ENCODE data around the gene ATRAID. TPM values are rescaled to one million over a fixed set of nuclear protein-coding genes. Genes with fewer than 3 reads are reported as not detected.
"Not testable (repeated sequence)": the region's sequence is repeated elsewhere in the genome, so short reads cannot be mapped to it uniquely, and the experiment has no call there.

ATRAID gene
- total RNA-seq, 2 experiments from 2014 or later = 69.9 to 83.4 TPM

DNA sequence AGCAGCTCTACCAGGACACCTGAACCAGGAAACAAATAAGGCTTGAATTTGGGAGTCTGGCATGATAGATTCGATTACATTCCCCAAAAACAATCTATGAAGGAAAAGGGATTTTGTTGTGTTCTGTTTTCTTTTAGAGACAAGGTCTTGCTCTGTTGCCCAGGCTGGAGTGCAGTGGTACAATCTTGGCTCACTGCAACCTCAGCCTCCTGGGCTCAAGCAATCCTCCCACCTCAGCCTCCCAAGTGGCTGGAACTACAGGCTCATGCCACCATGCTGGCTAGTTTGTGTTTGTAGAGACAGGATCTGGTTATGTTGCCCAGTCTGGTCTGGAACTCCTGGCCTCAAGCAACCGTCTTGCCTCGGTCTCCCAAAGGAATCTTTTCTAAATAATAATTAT lies 13.8 kb upstream of the ATRAID start:
- CTCF ChIA-PET; intact Hi-C loops (cut with DNase I, micrococcal nuclease); DNase-seq; H3K36me3 Mint-ChIP-seq (ENCODE audit: low read depth); H3K4me3 Mint-ChIP-seq; H3K4me1 Mint-ChIP-seq; H3K27me3 Mint-ChIP-seq; H3K27ac Mint-ChIP-seq; H3K9me3 Mint-ChIP-seq (ENCODE audit: low read depth); ATAC-seq: not testable (repeated sequence)
- POLR2A ChIA-PET = interaction anchor here (0.7 kb wide), 1 partner anchor 166 kb away, joined by 3 read pairs; no protein-coding TSS in a partner anchor

DNA sequence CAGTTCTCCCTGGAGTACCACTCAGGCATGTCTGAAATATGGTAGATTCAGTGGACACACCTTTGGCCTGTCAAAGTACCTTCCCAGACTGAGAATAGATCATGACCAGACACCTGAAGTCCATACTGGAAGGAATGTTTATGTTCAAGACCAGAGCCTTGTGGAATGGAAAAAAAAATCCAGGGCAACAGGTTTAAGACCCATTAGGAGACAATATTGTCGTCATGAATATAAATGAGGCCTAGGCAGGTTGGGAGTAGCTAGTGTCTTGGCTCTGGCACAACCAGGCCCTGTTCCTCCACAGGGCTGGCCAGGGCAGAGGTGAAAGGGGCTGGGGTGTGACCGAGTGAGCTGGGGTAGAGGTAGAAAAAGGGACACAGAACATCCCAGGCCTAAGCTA lies 13.2 kb upstream of the ATRAID start:
- no peaks in the 10 kb centered on the region for H3K9me3 Mint-ChIP-seq (ENCODE audit: low read depth)
- POLR2A ChIA-PET = no interaction called here
- no peak overlapping the region for H3K27ac Mint-ChIP-seq
- CTCF ChIA-PET = no interaction called here
- peaks cover 2% of the 10 kb centered on the region for H3K27me3 Mint-ChIP-seq
- peaks cover 4% of the 10 kb centered on the region for H3K36me3 Mint-ChIP-seq (ENCODE audit: low read depth)
- DNase-seq (no peak), ATAC-seq (no peak)
- intact Hi-C loops (cut with DNase I, micrococcal nuclease) = no loop called here
- no peaks in the 10 kb centered on the region for H3K4me1 Mint-ChIP-seq
- H3K4me3 Mint-ChIP-seq = no peak overlapping the region

DNA sequence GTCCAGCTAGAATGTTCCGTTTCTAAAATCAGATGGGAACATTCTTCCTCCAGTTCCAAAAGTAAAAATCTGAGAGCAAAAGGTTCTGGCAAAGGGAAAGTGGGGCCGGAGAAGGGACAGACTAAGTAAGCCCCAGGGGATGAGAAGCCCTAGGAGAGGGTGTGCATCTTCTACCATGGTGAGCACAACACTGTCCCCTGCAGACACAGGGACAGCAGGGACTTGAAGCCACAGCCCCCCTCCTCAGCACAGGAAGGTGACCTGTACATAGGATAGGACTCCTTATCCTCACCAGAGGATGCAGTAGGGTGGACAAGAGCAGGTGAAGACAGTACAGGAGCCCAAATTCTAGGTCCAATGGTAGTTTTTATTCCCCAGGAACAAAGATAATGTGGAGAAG lies 12.6 kb upstream of the ATRAID start:
- H3K4me3 Mint-ChIP-seq = no peak overlapping the region
- no peak overlapping the region for H3K27ac Mint-ChIP-seq
- intact Hi-C loops (cut with DNase I, micrococcal nuclease) = no loop called here
- DNase-seq (no peak), ATAC-seq (no peak)
- H3K9me3 Mint-ChIP-seq (ENCODE audit: low read depth) = no peaks in the 10 kb centered on the region
- peaks cover 2% of the 10 kb centered on the region for H3K27me3 Mint-ChIP-seq
- ChIA-PET CTCF (interaction anchor here (0.6 kb wide), 1 partner anchor 182 kb away, joined by 3 read pairs; no protein-coding TSS in a partner anchor), POLR2A (no interaction called here)
- H3K4me1 Mint-ChIP-seq = no peaks in the 10 kb centered on the region
- H3K36me3 Mint-ChIP-seq (ENCODE audit: low read depth) = peaks cover 4% of the 10 kb centered on the region

DNA sequence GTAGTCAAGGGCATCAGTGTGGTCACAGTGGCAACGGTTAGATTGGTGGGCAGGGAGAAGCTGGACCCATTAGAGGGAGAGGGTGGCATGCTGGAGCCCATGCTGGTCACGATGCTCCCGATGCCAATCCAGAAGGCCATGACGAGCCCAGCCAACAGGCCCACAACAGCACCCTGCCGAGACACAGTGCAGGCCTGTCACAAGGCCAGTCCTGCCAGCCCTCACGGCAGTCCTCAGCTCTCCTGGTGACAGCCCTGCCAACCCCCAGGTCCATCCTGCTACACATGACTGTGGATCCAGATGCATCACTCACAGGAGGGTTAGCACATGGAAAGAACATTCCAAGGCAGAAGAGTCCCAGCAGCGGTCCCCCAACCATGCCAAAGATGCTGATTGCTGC lies 10.2 kb upstream of the ATRAID start:
- POLR2A ChIA-PET = no interaction called here
- no peak for ATAC-seq
- no peak overlapping the region for H3K27ac Mint-ChIP-seq

DNA sequence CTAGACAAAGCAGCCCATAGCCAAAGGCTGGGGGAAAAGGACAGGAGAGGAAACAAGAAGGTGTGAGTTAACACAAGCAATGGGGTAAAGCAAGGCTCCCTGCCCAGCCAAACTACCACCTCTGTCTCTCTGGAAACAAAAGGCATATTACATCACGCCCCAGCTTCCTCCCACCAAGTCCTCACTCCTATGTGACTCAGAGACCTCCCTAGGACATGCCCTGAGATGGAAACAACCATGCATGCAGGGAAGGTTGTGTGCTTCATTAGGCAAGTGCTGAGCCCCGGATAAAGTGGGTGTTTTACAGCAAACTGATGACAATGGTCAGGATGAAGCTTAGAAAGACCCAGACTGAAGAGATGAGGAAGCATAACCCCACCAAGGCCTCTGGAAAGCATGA lies 9.0 kb upstream of the ATRAID start:
- H3K27me3 Mint-ChIP-seq = no peaks in the 10 kb centered on the region
- no peak overlapping the region for H3K4me3 Mint-ChIP-seq
- no peaks in the 10 kb centered on the region for H3K4me1 Mint-ChIP-seq
- no peak for DNase-seq
- H3K36me3 Mint-ChIP-seq (ENCODE audit: low read depth) = peaks cover 29% of the 10 kb centered on the region
- intact Hi-C loops (cut with DNase I, micrococcal nuclease) = no loop called here
- no peak overlapping the region for H3K27ac Mint-ChIP-seq
- ChIA-PET POLR2A (no interaction called here), CTCF (interaction anchor here (1.0 kb wide), 1 partner anchor 241 kb away, joined by 3 read pairs; no protein-coding TSS in a partner anchor)
- H3K9me3 Mint-ChIP-seq (ENCODE audit: low read depth) = no peaks in the 10 kb centered on the region
- ATAC-seq = no peak

More for the DNA sequence above, 10.2 kb upstream of the ATRAID start:
- intact Hi-C loops (cut with DNase I, micrococcal nuclease) = no loop called here
- Mint-ChIP-seq H3K9me3 (ENCODE audit: low read depth) (no peaks in the 10 kb centered on the region), H3K4me1 (no peaks in the 10 kb centered on the region), H3K4me3 (no peak overlapping the region), H3K27me3 (no peaks in the 10 kb centered on the region), H3K36me3 (ENCODE audit: low read depth) (peaks cover 20% of the 10 kb centered on the region)
- DNase-seq = no peak
- CTCF ChIA-PET = no interaction called here

DNA sequence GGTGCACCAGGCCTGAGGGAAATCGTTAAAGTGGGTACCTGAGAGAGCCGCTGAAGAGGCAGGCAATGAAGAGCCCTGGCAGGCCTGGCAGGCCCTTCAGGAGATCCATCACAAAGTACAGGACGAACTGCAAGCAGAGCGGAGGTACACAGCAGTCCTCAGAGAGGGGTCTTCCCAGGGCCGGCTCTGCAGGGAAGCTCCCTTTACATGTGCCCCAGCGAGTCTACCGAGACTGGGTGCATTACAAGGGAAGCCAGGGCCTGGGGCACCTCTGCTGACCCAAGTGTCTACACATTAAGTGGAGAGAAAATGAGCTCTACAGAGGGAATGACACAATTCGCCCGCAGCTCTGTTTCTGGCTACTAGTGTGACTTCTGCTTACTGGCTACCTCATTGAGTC lies 8.1 kb upstream of the ATRAID start:
- Mint-ChIP-seq H3K36me3 (ENCODE audit: low read depth) (peaks cover 29% of the 10 kb centered on the region), H3K9me3 (ENCODE audit: low read depth) (no peaks in the 10 kb centered on the region), H3K4me3 (no peak overlapping the region), H3K27me3 (no peaks in the 10 kb centered on the region), H3K4me1 (peaks cover 4% of the 10 kb centered on the region), H3K27ac (no peak overlapping the region)
- ATAC-seq = no peak
- CTCF ChIA-PET = interaction anchor here (1.0 kb wide), 1 partner anchor 242 kb away, joined by 3 read pairs; no protein-coding TSS in a partner anchor
- intact Hi-C loops (cut with DNase I, micrococcal nuclease) = no loop called here
- DNase-seq = no peak
- POLR2A ChIA-PET = interaction anchor here (0.5 kb wide), 1 partner anchor 76 kb away, joined by 5 read pairs; no protein-coding TSS in a partner anchor

DNA sequence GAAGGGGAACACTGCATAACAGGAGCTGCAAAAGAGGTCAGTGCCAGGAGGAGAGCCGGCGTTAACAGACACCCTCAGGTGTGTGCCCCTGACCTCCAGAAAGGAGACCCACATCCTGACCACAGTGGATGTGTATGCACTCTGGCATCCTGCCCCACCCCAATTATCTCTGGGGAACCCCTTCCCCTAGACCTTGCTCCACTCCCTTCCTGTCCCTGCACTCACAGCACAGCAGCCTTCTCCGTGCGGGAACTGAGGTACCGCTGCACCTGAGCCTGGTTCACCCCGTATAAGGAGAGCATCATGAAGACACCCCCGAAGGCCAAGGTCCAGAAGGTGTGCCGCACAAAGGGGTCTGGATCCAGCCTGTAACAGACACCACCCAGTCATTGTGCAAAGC lies 7.3 kb upstream of the ATRAID start:
- Mint-ChIP-seq H3K27ac (no peak overlapping the region), H3K4me1 (peaks cover 7% of the 10 kb centered on the region), H3K27me3 (no peaks in the 10 kb centered on the region), H3K9me3 (ENCODE audit: low read depth) (no peaks in the 10 kb centered on the region), H3K4me3 (no peak overlapping the region), H3K36me3 (ENCODE audit: low read depth) (peaks cover 31% of the 10 kb centered on the region)
- intact Hi-C loops (cut with DNase I, micrococcal nuclease) = no loop called here
- DNase-seq (no peak), ATAC-seq (no peak)
- POLR2A ChIA-PET = no interaction called here
- CTCF ChIA-PET = no interaction called here

DNA sequence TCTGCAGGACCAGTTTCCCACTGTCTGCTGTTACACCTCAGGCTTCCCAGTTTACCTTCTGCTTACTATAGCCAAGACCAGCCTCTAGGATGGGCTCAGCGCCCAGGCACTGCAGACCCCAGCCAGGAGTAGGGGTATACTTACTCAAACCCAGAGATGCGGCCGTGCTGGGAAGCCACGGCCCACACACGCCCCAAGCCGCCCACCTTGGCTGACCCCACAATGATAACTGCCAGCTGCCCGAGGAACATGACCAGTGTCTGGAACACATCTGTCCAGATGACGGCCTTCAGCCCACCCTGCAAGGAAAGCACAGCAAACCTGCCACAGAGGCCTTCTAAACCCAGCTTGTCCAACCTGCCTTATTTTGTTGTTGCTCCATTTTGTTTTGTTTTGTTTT lies 6.6 kb upstream of the ATRAID start:
- intact Hi-C loops (cut with DNase I, micrococcal nuclease) = no loop called here
- ATAC-seq (no peak), DNase-seq (no peak)
- H3K36me3 Mint-ChIP-seq (ENCODE audit: low read depth) = peaks cover 35% of the 10 kb centered on the region
- no peak overlapping the region for H3K4me3 Mint-ChIP-seq
- no peaks in the 10 kb centered on the region for H3K27me3 Mint-ChIP-seq
- no peaks in the 10 kb centered on the region for H3K9me3 Mint-ChIP-seq (ENCODE audit: low read depth)
- H3K4me1 Mint-ChIP-seq = peaks cover 14% of the 10 kb centered on the region
- POLR2A ChIA-PET = no interaction called here
- no peak overlapping the region for H3K27ac Mint-ChIP-seq
- CTCF ChIA-PET = interaction anchor here (0.6 kb wide), 1 partner anchor 119 kb away, joined by 3 read pairs; no protein-coding TSS in a partner anchor

DNA sequence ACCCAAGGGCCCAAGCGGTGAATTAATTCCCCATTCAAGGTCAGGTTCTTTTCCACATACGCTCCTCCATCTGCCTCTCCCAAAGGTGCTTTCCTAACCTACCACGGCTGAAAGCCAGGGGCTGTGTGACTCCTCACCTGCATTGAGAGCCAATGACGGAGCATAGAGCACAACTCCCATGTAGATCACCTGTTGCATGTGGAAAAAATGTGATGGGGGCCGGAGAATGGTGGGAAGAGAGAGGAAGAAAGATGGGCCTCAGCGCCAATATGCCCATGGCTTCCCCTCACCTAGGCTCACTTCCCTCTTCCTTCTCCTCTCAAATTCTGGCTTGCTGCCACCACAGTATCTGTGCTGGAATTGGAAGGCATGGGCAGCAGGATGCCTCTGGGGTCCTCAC lies 5.5 kb upstream of the ATRAID start:
- intact Hi-C loops (cut with DNase I, micrococcal nuclease) = no loop called here
- H3K36me3 Mint-ChIP-seq (ENCODE audit: low read depth) = peaks cover 35% of the 10 kb centered on the region
- ChIA-PET POLR2A (interaction anchor here (0.6 kb wide), 1 partner anchor 13 kb away, joined by 4 read pairs; no protein-coding TSS in a partner anchor), CTCF (no interaction called here)
- no peak overlapping the region for H3K4me3 Mint-ChIP-seq
- no peak for DNase-seq
- no peaks in the 10 kb centered on the region for H3K9me3 Mint-ChIP-seq (ENCODE audit: low read depth)
- no peak for ATAC-seq
- H3K27me3 Mint-ChIP-seq = no peaks in the 10 kb centered on the region
- peaks cover 18% of the 10 kb centered on the region for H3K4me1 Mint-ChIP-seq
- H3K27ac Mint-ChIP-seq = no peak overlapping the region

DNA sequence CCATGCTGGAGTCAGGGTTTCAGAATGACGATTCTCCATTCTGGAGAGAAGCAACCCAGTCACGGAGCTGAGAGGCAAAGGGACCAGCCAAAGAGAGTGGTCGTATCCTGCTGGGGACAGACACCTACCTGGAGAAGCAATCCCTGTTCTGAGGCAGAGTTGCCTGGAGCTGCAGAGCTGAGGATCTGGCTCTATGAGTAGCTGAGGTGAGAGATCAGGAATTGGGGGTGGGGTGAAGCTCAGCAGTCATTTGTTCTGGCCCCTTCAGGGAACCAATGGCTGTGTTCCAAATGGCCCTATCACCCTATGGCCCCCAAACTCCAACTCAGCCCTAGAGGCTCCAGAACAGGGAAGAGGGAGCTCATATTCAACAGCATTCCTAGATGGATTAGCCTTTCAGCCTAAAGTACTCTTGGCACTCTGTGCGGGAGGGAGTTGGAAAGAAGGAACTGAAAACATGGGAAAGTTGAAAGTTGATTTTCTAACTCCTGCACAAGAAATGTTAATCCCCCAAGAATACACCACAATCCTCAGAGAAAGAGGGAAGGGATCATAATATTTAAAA lies 3.3 kb upstream of the ATRAID start:
- Mint-ChIP-seq H3K27ac (no peak overlapping the region), H3K27me3 (no peaks in the 10 kb centered on the region), H3K4me1 (peaks cover 20% of the 10 kb centered on the region), H3K9me3 (ENCODE audit: low read depth) (no peaks in the 10 kb centered on the region), H3K4me3 (no peak overlapping the region), H3K36me3 (ENCODE audit: low read depth) (peaks cover 37% of the 10 kb centered on the region)
- ATAC-seq (no peak), DNase-seq (no peak)
- ChIA-PET POLR2A (interaction anchor here (0.6 kb wide), 1 partner anchor 44 kb away, joined by 3 read pairs; no protein-coding TSS in a partner anchor), CTCF (interaction anchor here (0.6 kb wide), 1 partner anchor 41 kb away, joined by 4 read pairs; no protein-coding TSS in a partner anchor)
- intact Hi-C loops (cut with DNase I, micrococcal nuclease) = no loop called here

DNA sequence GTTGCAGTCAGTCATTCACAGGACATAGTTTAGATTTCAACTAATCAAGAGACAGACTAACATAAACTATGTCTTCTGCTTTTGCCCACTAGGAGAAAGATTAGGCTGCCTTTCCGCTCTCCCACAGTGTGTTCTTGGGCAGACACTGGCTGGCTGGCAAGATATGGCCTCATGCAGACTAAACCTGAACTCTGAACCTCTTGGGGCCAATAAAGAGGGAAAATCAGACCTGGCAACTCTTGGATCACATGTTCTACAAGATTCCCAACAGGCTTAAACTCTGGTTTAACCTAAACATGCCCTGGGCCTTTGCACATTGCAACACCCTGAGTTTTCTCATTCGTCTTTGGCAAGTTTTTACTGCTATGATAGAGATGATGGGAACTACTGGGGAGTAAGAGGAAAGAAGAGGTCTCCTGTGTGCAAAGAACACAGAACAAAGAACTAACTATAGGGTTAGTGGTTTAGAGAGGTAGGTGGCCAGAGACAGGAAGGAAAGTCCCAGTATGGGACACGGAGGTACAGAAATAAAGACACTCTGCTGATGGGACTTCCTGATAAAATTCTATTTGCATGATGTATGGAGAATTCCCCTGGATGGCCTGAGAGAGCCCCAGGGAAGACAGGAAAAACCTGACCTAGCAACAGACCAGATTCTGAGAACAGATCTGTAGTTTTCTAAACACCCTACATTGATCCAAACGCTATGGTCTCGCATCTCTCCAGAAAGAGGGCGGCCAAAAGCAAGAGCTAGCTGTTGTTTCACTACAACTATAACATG lies 2.0 kb upstream of the ATRAID start:
- no peak for DNase-seq
- Mint-ChIP-seq H3K4me3 (peak overlapping the region; percentile 57), H3K36me3 (ENCODE audit: low read depth) (peaks cover 38% of the 10 kb centered on the region), H3K27me3 (no peaks in the 10 kb centered on the region), H3K9me3 (ENCODE audit: low read depth) (no peaks in the 10 kb centered on the region), H3K4me1 (peaks cover 24% of the 10 kb centered on the region), H3K27ac (peak overlapping the region; percentile 56)
- ATAC-seq = no peak
- POLR2A ChIA-PET = interaction anchor here (0.5 to 0.7 kb wide), 5 partner anchors 9 to 230 kb away, joined by 3 to 5 read pairs (median 4); no protein-coding TSS in a partner anchor
- intact Hi-C loops (cut with DNase I, micrococcal nuclease) = loop anchor here (1.0 to 10.0 kb wide), 4 partner anchors 113 to 1685 kb away; partner anchors contain the start of genes FOSL2 (in 1 of the 2) and WDR43 (in 1 of the 2)
- CTCF ChIA-PET = interaction anchor here (0.7 kb wide), 1 partner anchor 47 kb away, joined by 4 read pairs; no protein-coding TSS in a partner anchor

All from activated CD4-positive, alpha-beta T cell treated with anti-CD3 and anti-CD28 coated beads for 36 hours (primary cell).